HG03575 (cell line): Measurements from ENCODE around the gene ZNF554.
"Not testable (repeated sequence)": the region's sequence is repeated elsewhere in the genome, so short reads cannot be mapped to it uniquely, and the experiment has no call there.

Source experiments
- ATAC-seq: cut with Tn5 transposase; IDR thresholded peaks from one replicate; pipeline ENCODE4 v1.9.1; 2021; ENCODE audit not compliant: unreplicated experiment, insufficient number of reproducible peaks, low FRiP score; ENCODE audit errors: extremely low read depth

Gene ZNF554

GRCh38 chr19:2817237-2817829 is 2.3 kb upstream of the ZNF554 start:
- ATAC-seq = not testable (repeated sequence)

- ATAC-seq = no peak
Measured at GRCh38 chr19:2820112-2820702, 539 bp downstream of the ZNF554 start.

GRCh38 chr19:2822846-2823245 is 3.2 kb downstream of the ZNF554 start:
- no peak for ATAC-seq

- ATAC-seq = no peak
Measured at GRCh38 chr19:2823646-2824045, 4.0 kb downstream of the ZNF554 start.

GRCh38 chr19:2824129-2824528 is 4.5 kb downstream of the ZNF554 start:
- no peak for ATAC-seq

- ATAC-seq = no peak
Measured at GRCh38 chr19:2827022-2827421, 7.4 kb downstream of the ZNF554 start.

GRCh38 chr19:2827840-2828489 is 8.3 kb downstream of the ZNF554 start:
- no peak for ATAC-seq

- no peak for ATAC-seq
Measured at GRCh38 chr19:2834294-2834871, 14.7 kb downstream of the ZNF554 start.

GRCh38 chr19:2837430-2837829 is 17.8 kb downstream of the ZNF554 start:
- no peak for ATAC-seq

GRCh38 chr19:2840794-2841791 is 21.4 kb downstream of the ZNF554 start, which contains the start of gene ZNF555:
Gene ZNF555 (plus strand): TSS chr19:2841475. CDS start chr19:2841573, 98 bp downstream.
- ATAC-seq = no peak

- ATAC-seq = no peak
Measured at GRCh38 chr19:2841855-2842574, 22.3 kb downstream of the ZNF554 start.

GRCh38 chr19:2845107-2845506 is 25.4 kb downstream of the ZNF554 start:
- ATAC-seq = no peak

GRCh38 chr19:2846180-2846894 is 26.7 kb downstream of the ZNF554 start:
- no peak for ATAC-seq

GRCh38 chr19:2847507-2847906 is 27.8 kb downstream of the ZNF554 start:
- no peak for ATAC-seq

- no peak for ATAC-seq
Measured at GRCh38 chr19:2848616-2849015, 28.9 kb downstream of the ZNF554 start.

- ATAC-seq = no peak
Measured at GRCh38 chr19:2850256-2850925, 30.7 kb downstream of the ZNF554 start.

GRCh38 chr19:2852598-2852997 is 32.9 kb downstream of the ZNF554 start:
- ATAC-seq = no peak
